A549 (cell line): ENCODE results near the gene CNST.

Experiments used
- CEBPB ChIP-seq, 2 experiments: fragments of >200 bp in 1 of 2; sonication (Bioruptor Twin) in 1 of 2; formaldehyde crosslinking in 1 of 2; IDR thresholded peaks; 2 replicates each; pipeline ENCODE4 v1.6.1; 2012 to 2016
- GATA3 ChIP-seq: IDR thresholded peaks from 2 replicates; pipeline ENCODE4 v1.6.1; 2012; ENCODE audit warnings: borderline replicate concordance
- MAFK ChIP-seq: fragments of 450-650 bp; IDR thresholded peaks from 2 replicates; pipeline ENCODE4 v1.6.1; 2014; ENCODE audit not compliant: partially characterized antibody
- MYC ChIP-seq: IDR thresholded peaks from 2 replicates; pipeline ENCODE4 v1.6.1; 2012; ENCODE audit warnings: mild to moderate bottlenecking, inconsistent platforms, low read length, improper control_type of control experiment, borderline replicate concordance
- POLR2A ChIP-seq: IDR thresholded peaks from 2 replicates; pipeline ENCODE4 v1.6.1; 2012; ENCODE audit warnings: mild to moderate bottlenecking, low read length
- TF ChIP-seq, protein P1 (sequence below): fragments of >200 bp; sonication (Bioruptor Twin); formaldehyde crosslinking; IDR thresholded peaks from 3 replicates; pipeline ENCODE4 v1.5.1; 2016
- TF ChIP-seq, protein P2 (sequence below): fragments of 250-450 bp; sonication (Bioruptor Pico); IDR thresholded peaks from 2 replicates; pipeline ENCODE4 v1.5.0; 2021; ENCODE audit warnings: mild to moderate bottlenecking, moderate library complexity, borderline replicate concordance

DNA sequence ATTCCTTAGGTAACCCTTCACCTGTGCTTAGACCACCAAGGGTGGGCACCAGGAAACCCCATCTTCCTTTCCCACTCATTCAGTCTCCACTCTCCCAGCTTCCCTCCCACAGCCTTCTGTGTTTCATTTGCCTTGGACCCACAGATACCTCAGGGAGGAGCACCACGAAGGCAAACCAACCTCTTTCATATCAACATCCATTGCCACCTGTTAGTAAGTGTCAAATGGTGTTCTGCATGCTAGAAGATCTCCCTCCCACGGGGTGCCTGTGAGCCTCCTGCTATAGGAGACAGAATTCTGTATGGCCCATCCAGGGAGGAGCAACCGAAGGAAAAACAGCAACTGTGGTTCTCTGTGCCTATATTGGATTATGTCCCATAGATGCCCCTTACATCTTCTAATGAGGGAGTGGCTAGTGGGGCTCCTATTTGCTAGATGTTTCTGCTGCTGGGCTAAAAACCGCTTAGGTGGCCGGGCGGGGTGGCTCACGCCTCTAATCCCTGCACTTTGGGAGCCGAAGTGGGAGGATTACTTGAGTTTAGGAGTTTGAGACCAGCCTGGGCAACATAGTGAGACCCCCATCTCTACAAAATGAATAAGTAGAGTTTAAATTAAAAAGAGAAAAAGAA is 132.3 kb downstream of the CNST start:
- TF ChIP-seq MYC (no peak), MAFK (no peak), GATA3 (no peak), POLR2A (no peak), CEBPB (IDR thresholded peaks at IDR 0.05) (no peak)
- TF ChIP-seq, protein P1, sequence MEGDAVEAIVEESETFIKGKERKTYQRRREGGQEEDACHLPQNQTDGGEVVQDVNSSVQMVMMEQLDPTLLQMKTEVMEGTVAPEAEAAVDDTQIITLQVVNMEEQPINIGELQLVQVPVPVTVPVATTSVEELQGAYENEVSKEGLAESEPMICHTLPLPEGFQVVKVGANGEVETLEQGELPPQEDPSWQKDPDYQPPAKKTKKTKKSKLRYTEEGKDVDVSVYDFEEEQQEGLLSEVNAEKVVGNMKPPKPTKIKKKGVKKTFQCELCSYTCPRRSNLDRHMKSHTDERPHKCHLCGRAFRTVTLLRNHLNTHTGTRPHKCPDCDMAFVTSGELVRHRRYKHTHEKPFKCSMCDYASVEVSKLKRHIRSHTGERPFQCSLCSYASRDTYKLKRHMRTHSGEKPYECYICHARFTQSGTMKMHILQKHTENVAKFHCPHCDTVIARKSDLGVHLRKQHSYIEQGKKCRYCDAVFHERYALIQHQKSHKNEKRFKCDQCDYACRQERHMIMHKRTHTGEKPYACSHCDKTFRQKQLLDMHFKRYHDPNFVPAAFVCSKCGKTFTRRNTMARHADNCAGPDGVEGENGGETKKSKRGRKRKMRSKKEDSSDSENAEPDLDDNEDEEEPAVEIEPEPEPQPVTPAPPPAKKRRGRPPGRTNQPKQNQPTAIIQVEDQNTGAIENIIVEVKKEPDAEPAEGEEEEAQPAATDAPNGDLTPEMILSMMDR = no peak
- TF ChIP-seq, protein P2, sequence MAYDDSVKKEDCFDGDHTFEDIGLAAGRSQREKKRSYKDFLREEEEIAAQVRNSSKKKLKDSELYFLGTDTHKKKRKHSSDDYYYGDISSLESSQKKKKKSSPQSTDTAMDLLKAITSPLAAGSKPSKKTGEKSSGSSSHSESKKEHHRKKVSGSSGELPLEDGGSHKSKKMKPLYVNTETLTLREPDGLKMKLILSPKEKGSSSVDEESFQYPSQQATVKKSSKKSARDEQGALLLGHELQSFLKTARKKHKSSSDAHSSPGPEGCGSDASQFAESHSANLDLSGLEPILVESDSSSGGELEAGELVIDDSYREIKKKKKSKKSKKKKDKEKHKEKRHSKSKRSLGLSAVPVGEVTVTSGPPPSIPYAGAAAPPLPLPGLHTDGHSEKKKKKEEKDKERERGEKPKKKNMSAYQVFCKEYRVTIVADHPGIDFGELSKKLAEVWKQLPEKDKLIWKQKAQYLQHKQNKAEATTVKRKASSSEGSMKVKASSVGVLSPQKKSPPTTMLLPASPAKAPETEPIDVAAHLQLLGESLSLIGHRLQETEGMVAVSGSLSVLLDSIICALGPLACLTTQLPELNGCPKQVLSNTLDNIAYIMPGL (CRISPR knock-in tag) = no peak
